ENCODE results near the gene SLC9A9.

SLC9A9 gene

DNA sequence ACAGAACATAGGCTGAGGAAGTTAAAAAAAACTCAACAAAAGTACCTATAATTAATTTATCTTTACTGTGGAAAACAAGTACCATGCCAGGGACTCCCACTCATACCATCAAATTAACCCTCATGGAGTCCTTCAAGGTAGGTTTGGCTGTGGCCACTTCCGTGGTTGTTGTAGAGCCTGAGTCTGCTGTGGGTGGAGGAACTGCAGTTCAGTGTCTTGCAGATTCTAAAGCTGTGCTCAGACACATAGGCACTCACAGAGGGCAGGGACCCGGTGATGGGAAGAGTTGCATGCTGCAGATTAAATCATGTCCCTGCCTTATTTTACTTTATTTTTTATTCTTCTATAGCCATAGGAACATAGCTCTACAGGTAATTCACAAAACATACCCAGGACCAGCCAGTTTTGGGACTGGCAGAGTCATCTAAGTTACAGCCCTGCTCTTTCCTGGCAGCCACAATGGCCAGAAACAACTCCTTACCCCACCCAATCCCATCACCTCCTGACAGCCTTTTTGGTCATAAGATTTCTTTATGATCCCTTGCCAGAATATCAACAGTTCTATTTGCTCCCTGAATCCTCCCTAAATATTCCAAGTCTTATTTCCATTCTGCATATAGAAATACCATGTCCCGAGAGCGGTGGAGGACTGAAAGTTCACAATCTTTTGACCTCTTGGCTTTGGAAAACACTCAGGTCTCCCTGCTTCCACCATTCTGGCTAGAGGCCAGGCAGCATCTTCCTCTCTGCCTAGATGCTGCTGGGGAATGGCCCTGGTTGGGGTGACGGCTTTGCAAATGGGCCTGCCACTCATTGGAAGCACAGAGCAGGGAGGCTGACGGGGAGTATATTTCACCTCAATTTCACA, 535.0 kb downstream of the SLC9A9 start:
- Histone ChIP-seq H3K36me3 (no peaks in the 10 kb centered on the region), H3K4me3 (ENCODE audit: low read depth, low read length) (no peak overlapping the region)
- TF ChIP-seq, protein P1, sequence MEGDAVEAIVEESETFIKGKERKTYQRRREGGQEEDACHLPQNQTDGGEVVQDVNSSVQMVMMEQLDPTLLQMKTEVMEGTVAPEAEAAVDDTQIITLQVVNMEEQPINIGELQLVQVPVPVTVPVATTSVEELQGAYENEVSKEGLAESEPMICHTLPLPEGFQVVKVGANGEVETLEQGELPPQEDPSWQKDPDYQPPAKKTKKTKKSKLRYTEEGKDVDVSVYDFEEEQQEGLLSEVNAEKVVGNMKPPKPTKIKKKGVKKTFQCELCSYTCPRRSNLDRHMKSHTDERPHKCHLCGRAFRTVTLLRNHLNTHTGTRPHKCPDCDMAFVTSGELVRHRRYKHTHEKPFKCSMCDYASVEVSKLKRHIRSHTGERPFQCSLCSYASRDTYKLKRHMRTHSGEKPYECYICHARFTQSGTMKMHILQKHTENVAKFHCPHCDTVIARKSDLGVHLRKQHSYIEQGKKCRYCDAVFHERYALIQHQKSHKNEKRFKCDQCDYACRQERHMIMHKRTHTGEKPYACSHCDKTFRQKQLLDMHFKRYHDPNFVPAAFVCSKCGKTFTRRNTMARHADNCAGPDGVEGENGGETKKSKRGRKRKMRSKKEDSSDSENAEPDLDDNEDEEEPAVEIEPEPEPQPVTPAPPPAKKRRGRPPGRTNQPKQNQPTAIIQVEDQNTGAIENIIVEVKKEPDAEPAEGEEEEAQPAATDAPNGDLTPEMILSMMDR (IDR thresholded peaks at IDR 0.05; ENCODE audit: low read depth, low read length), result no peak

DNA sequence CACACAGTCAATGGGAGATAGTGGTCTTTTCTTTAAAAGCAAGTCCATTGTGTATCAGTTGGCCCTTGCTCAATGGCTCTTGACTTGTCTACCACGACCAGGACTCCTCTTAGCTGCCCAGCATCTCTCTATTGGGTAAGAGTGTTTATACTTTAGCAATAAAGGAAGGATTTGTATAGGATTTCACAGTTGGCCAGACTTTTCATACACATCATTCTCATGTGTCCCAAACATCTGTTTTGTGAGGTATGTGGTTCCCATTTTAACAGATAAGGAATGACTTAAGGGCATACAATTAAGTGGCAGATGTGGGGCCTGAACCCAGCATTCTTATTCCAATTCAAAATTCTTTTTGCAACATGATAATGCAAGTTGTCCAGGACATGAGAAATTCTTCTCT, 537.2 kb downstream of the SLC9A9 start:
- TF ChIP-seq, protein P1 (IDR thresholded peaks at IDR 0.05; ENCODE audit: low read depth, low read length), result no peak
- no peaks in the 10 kb centered on the region for H3K36me3 ChIP-seq
- DNase-seq, result no peak
- no peak overlapping the region for H3K27ac ChIP-seq
- H3K4me3 ChIP-seq (ENCODE audit: low read depth, low read length), result no peak overlapping the region
- H3K9me3 ChIP-seq (ENCODE audit: severe bottlenecking), result no peaks in the 10 kb centered on the region
- no peaks in the 10 kb centered on the region for H3K27me3 ChIP-seq (ENCODE audit: insufficient read depth, low read depth, severe bottlenecking)

More for the DNA sequence above, 535.0 kb downstream of the SLC9A9 start:
- Histone ChIP-seq H3K27ac (no peak overlapping the region), H3K9me3 (ENCODE audit: severe bottlenecking) (no peaks in the 10 kb centered on the region), H3K27me3 (ENCODE audit: insufficient read depth, low read depth, severe bottlenecking) (no peaks in the 10 kb centered on the region)
- DNase-seq, result no peak

DNA sequence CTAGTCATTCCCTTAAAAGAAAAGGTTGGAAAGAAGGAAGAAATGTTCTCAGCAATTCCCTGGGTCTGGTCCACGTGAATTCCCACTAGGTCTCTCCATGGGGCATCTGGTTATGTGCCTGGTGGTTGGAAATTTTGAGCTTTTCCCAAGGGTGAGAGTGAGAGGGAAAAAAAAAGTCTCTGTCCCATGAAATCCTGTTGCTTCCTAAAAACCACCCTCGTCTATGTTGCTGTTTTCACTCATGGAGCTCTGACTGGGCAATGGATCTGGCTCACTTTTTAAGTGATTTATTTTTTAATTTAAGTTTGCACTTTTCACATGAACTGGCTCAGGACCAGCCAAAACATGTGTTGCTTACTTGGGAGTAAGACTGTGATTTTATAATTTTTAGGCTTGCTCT, 538.6 kb downstream of the SLC9A9 start:
- Histone ChIP-seq H3K27ac (no peak overlapping the region), H3K9me3 (ENCODE audit: severe bottlenecking) (no peaks in the 10 kb centered on the region)

DNA sequence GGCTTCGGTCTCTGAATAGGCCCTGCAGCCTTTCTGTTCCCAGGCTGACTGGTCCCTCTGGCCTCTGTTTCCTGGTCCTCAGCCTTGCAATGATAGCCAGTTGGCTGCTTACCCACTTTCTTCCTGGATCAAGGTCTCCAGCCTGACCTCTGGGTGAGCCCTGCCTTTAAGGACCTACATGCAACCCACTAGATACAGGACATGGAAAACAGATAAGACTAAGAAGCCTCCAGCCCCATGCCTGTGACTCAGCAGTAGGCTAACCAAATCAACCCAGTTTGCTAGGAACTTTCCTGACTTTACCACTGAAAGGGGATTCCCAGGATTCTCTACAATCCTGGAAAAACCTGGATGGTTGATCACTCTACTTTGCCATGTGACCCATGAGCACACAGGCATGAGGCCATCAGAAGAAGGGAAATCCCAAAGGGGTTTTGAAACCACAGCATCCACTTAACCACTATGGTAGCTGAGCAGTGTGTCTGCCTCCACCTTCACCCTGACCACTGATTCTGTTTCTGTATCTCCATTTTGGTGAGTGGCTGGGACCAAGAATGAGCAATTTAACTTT, 540.6 kb downstream of the SLC9A9 start:
- H3K9me3 ChIP-seq (ENCODE audit: severe bottlenecking), result no peaks in the 10 kb centered on the region

More for the DNA sequence above, 538.6 kb downstream of the SLC9A9 start:
- no peaks in the 10 kb centered on the region for H3K36me3 ChIP-seq
- no peak for DNase-seq
- H3K27me3 ChIP-seq (ENCODE audit: insufficient read depth, low read depth, severe bottlenecking), result no peaks in the 10 kb centered on the region
- TF ChIP-seq, protein P1 (IDR thresholded peaks at IDR 0.05; ENCODE audit: low read depth, low read length), result no peak
- no peak overlapping the region for H3K4me3 ChIP-seq (ENCODE audit: low read depth, low read length)

DNA sequence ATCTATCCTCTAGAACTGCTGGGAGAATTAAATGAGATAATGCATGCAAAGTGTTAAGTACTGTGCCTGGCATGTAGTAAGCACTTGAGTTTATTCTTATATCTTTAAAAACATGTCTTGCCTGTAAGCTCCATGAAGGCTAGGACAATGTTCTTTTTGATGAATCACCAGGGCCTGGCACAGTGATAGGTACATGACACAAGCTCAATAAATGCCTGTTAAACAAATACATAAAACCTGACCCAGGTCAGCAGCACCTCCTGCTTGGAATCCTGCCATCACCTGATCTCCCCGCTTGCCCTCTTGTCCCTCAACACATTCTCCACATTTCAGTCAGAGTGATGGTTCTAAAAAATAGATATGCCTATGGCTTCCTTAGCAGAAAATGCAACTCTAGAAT, 541.9 kb downstream of the SLC9A9 start:
- Histone ChIP-seq H3K27me3 (ENCODE audit: insufficient read depth, low read depth, severe bottlenecking) (no peaks in the 10 kb centered on the region), H3K4me3 (ENCODE audit: low read depth, low read length) (no peak overlapping the region), H3K9me3 (ENCODE audit: severe bottlenecking) (no peaks in the 10 kb centered on the region), H3K36me3 (no peaks in the 10 kb centered on the region), H3K27ac (no peak overlapping the region)
- DNase-seq, result no peak
- TF ChIP-seq, protein P1 (IDR thresholded peaks at IDR 0.05; ENCODE audit: low read depth, low read length), result no peak

More for the DNA sequence above, 540.6 kb downstream of the SLC9A9 start:
- Histone ChIP-seq H3K4me3 (ENCODE audit: low read depth, low read length) (no peak overlapping the region), H3K36me3 (no peaks in the 10 kb centered on the region), H3K27ac (no peak overlapping the region), H3K27me3 (ENCODE audit: insufficient read depth, low read depth, severe bottlenecking) (no peaks in the 10 kb centered on the region)
- TF ChIP-seq, protein P1 (IDR thresholded peaks at IDR 0.05; ENCODE audit: low read depth, low read length), result no peak
- no peak for DNase-seq
